GM12892 (cell line): ENCODE measurements around the gene ACVR2A.

ENCODE experiments used
- POLR2A ChIP-seq: IDR thresholded peaks from 2 replicates; pipeline ENCODE4 v1.6.1; 2011; ENCODE audit warnings: low read depth, low read length, control low read depth
- POLR2AphosphoS5 ChIP-seq: IDR thresholded peaks from 2 replicates; pipeline ENCODE4 v1.6.1; 2011; ENCODE audit warnings: low read depth, low read length, control low read depth

DNA sequence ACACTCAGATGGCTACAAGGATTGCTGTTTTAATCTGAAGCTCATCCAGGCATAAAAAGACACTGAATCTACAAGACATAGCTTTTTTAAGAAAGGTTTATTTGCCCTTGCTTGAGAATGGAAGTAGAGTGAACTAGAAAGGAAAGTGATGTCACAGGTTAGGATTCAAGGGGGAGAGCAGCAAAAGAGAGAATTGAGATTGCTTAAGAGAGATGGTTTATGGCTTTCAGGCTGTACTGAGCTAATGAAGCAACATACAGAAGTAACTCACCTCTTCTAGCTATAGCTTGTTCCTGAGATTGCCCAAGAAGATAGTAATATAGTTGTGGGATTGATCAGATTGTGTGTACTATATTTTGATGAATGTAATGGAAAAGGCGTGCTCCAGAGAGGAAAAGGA, 26.1 kb upstream of the ACVR2A start:
- TF ChIP-seq POLR2AphosphoS5 = no peak
- no peak for TF ChIP-seq POLR2A
